Urothelium cell line (cell line): ENCODE data around the gene GAREM2.
A peak's percentile ranks its signal among the peaks of the same experiment; 100 is the strongest.

Experiments used
- DNase-seq: peaks from one replicate; pipeline ENCODE4 v3.0.0; 2011; ENCODE audit warnings: low spot score, mixed read lengths
- FAIRE-seq: peaks from 2 replicates; lab custom pipeline; 2011; peaks lifted over from hg19 to GRCh38; lab: Jason Lieb, UNC

The GAREM2 gene

DNA sequence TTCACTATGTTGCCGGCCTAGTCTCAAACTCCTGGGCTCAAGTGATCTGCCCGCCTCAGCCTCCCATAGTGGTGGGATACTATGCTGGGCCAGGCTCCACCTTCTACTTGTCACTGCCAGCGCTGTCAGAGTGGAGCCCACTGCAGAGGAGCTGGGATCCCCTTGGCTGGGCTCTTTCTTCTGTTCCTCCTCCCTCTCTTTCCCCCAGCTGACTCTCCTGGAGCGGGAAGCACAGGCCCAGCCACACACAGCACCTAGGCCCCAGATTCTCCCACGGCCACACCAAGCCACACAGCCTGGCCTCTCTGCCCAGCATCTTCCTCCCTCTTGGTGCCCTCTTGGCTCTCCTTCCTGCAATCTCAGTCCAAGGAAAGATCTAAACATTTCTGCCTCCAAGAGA lies 3.7 kb upstream of the GAREM2 start:
- DNase-seq (no peak), FAIRE-seq (no peak)

DNA sequence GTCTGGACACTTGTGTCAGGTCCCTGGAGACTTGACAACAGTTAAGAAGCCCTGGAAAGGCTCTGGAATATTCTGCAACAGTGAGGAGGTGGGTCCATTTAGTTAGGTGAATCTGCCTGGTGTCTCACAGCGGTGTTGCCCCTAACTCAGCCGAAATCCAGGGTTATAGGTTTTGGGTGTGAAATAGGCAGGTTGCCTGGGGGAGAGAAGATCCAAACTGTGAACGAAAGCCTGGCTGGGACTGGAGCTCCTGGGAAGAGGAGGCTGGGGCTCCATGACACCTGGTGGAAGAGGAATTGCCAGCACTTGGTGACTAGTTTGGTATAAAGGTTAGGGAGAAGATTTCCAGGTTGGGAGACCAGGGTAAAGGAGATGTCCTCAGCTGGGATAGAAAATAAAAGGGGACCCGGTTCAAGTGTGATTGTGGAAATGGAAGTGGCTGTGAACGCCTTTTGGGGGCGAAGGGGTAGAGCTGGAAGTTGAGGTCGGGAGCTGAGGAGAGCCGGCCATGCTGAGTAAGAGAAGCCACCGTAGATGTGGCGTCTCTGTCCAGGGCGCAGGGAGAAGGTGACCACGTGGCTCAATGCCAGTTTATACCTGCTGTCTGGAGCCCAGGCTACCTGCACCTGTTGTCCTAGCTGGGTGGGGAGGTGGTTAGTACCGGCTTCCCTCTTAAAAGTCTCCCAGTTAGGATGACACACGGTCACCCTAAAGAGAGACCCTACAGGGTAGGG lies 3.0 kb upstream of the GAREM2 start:
- FAIRE-seq (no peak), DNase-seq (no peak)

DNA sequence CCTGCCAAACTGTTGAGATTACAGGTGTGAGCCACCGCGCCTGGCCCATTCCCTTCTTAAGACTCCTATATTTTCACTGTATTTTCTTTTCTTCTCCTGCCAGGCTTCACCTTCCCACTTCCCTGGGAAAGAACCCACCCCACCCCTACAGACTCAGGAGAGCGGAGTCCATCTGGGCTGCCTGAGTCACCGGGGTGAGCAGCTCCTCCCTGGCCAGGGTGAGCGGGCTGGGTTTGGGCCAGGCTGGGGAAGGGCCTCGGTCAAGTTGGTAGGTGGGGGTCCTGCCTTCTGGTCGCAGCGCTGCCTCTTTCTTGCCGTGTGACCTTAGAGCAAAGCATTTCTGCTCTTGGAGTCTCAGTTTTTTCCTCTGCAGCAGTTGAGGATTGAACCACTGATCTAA lies 2.1 kb upstream of the GAREM2 start:
- DNase-seq, result peak; percentile 11
- no peak for FAIRE-seq

DNA sequence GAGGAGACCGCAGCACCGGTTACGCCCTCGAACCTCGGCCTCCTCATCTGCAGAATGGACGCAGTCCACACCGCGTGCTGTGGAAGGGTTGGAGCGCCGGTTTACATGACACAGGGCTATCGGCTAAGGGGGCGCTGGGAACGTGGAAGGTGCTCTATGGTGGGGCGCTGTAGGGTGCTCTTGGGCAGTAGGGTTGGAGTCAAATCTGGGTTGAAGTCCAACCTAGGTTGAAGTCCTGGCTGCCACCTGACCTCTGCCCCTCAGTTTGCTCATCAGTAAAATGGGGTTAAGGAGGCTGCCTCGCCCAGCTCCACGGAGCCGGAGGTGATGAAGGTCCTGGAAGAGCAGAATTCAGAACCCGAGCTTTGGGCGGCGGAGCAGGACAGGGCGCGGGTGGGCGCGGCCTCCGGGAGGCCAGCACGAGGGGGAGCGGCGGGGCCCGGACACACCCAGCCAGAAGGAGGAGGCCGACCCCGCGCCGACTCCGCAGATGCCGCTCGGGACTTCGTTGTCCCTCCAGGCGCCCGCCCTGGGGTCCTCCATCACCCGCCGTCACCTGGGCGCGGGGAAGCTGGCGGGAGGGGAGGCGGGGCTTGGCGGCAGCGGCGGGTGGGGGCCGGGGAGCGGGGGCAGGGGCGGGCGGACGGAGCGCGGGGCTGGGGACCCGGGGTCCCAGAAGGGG lies 558 bp upstream of the GAREM2 start:
- DNase-seq (peak; percentile 66), FAIRE-seq (peak; percentile 30)

DNA sequence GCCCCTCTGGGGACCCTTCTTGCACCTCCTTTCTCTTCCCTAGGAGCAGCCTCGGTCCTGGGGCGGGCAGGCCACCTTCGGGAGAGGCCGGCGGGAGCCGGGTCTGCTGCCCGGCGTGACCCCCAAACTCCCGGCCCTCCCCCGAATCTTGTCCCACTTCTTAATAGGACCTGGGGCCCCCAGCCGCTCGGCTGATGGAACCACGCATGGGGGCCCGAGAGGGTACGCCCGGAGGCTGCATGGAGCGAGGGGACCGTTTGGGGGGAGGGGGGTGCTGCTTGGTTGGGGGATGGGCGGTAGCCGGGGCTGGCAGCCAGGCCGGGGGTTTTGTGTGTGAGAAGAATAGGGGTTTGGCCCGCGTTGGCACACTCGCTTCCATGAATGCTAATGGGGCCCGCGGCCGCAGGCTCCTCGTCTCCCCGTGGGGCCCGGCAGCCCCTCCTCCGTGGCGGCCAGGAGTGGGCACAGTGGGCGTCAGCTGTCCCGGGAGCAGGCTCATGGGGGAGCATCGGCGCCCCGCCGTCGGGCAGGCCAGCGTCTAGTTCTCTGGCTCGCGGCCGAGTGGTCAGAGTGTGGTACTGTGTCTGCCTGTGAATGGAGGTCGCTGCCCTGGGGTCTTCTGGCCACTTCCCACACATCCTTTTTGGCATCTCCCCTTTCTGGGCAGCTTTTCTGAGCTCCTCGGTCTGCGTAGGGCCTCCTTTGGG lies 1.0 kb downstream of the GAREM2 start:
- DNase-seq (no peak), FAIRE-seq (no peak)

DNA sequence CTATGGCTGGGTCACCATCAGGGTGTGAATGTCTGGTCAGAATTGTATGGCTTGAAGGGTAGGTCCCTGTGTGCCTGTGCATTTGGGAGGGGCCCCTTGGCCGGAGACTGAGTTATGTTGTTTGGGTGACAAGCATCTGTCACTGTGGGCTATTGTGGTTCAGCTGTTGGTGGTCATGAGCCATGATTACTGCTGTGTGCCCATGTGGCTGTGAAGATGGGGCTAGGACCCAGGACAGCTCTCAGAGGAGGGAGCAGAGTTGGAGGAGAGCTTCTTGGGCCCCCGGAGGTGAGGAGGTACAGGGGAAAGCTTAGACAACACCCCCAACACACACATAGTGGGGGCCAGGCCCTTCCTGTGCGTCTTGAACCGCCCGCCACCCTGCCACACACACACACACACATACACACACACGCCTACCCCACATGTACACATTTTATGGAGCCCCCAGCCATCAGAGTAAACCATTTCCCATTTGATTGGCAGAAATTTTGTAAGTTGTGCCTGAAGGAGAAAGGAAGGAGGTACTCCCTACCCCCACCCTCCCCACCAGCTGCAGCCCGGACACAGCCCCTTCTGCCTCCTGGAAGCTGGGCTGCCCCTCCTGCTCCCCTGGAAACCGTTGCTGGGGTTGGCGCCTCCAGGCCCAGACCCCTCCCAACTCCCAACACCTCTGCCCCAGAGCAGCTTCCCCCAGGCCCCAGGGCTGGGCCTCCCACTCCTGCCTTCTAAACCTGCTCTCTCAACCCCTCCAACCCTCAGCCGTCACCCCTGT lies 2.0 kb downstream of the GAREM2 start:
- DNase-seq (no peak), FAIRE-seq (no peak)

DNA sequence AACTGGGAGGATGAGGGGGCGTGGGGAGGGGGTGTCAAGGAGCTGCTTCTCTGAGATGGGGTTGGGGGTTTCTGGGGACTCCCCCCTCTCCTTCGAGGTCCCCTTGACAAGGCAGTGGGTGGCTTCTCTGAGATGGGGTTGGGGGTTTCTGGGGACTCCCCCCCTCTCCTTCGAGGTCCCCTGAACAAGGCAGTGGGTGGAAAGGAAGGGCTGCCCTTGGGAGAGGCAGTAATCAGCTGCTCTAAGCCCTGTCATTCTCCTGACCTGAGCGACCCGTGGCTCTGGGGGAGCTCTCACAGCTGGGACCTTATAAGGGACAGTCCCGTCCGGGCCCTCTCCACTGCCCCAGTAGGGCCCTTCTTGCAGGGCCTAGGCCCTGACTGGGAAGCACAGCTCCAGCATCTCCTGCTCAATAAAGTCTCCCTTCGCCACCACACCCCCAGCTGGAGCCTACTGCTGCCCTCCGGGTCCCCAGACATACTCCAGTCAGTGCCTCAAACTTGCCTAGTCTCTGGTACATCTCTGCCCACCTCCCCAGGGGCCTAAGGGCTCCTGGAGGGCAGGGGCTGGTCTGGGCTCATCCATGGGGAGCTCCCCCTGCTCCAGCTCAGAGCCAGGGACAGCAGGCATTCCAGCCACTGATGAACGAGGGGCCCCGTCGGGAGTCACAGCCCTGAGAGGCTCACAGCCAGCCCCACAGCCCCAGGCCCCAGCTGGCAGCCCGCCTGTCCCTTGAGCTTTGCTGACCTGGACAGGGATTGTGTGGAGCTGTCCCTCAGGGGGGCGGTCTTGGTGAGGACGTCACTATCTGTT lies 2.8 kb downstream of the GAREM2 start:
- FAIRE-seq (no peak), DNase-seq (no peak)

DNA sequence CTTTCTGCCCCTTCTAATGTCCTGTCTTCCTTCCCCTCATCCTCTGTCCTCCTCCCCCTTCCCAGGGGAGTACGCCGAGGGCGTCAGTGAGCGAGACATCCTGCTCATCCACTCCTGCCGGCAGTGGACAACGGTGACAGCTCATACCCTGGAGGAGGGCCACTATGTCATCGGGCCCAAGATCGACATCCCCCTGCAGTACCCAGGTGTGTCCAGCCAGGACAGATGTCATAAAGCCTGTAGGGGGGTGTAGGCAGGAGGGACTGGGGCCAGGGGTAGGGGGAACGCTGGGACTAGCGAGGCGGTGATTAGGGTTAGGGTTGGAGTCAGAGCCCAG lies 3.4 kb downstream of the GAREM2 start:
- DNase-seq, result no peak

DNA sequence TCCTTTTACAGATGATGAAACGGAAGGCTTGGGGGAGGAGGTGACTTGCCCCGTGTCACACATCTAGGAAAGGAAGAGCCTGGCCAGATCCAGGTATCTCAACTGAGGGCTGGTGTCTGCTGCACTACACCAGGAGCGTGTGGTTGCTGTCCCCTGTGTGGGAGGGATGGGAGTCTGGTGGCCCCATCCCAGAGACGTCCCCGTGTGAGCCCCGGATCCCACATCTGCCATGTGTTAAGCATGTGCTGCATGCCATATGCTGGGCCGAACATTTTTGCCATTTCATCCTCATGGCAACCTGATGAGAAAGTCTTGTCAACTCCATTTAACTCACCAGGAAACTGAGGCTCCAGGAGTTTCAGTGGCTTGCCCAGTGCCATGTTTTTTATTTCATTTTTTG lies 4.2 kb downstream of the GAREM2 start:
- no peak for FAIRE-seq

More for the DNA sequence above, 3.4 kb downstream of the GAREM2 start:
- peak; percentile 63 for FAIRE-seq

DNA sequence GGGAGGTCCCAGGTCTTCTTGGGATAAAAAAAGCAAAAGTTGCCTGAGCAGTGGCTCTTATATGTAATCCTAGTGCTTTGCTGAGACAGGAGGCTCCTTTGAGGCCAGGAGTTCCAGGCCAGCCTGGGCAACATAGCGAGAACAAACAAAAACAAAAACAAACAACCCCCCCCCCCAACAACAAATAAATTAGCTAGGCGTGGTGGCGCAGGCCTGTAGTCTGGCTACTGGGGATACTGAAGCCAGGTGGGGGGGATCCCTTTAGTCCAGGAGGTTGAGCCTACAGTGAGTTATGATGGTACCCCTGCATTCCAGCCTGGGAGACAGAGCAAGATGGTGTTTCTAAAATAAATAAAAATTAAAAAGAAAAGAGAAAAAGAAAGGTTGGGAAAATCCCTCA lies 5.4 kb downstream of the GAREM2 start:
- no peak for FAIRE-seq
- DNase-seq, result no peak

More for the DNA sequence above, 4.2 kb downstream of the GAREM2 start:
- no peak for DNase-seq

DNA sequence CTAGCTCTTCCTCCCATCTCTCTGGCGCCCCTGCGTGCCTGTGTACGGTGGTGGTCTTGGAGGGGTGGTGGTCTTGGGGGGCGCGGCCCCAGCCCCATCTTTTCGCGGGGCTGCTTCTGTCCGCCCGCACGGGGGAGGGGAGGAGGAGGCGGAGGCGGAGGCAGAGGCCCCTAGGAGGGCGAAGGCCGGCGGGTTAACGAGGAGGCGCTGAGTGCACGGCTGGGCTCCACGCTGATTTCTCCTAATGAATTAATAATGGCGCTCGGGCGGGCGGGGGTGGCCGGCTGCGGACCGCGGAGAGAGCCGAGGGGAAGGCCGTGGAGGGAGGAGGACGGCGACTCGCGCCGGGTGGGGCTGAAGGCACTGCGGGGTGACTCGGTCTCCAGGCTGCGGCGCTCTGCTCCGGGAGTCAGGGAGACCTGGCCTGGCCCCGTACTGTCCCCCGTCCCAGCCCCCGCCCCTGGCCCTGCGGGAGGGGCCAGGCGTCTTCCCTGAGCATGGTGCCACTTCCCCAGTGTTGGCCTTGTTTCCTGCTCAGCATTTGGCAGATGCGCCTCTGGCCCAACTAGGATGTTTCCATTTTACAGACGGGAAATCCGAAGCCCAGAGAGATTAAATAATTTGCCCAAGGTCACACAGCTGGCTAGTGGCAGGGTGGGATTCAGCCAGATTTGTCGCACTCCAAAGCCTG lies 6.0 kb downstream of the GAREM2 start:
- no peak for DNase-seq
- FAIRE-seq, result no peak

DNA sequence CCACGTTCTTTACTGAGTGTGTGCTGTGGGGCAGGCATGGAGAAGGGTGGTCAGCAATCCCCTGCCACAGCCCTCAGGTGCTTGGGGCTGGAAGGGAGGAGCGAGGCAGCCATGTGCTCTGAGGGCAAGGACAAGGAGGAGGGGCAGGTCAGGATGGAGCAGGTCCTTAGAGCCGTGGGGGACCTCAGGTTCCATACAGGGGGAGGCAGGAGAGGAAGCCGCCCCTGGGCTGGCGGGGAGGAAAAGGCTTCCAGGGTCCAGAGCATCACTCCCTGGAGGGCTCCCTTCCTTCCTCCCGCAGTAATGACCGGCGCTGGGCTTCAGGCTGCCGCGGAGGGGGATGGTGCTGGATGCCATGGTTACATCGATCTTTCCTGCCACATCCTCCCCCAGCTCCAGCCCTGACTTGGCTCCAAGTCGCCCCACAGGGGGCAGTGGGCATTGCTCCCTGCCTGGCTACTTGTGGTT lies 6.6 kb downstream of the GAREM2 start:
- FAIRE-seq (peak; percentile 48), DNase-seq (no peak)

DNA sequence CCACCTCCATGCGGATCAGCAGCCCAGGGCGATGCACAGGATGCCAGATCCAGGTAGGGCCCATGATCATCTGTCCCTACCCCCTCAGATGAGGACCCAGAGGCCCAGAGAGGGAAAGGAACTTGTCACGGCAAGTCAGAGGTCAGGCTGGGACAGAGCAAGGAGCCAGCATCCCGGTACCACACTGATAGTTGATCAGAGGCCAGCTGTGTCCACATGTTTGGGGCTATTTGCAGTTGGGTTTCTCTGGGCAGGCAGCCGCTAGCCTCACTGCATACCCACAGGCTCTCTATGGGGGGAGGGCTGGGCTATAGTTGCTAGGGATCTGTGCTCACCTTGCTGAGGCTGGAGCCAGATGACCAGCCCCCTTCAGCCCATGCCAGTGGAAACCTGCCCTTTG lies 9.6 kb downstream of the GAREM2 start:
- no peak for FAIRE-seq
- no peak for DNase-seq

DNA sequence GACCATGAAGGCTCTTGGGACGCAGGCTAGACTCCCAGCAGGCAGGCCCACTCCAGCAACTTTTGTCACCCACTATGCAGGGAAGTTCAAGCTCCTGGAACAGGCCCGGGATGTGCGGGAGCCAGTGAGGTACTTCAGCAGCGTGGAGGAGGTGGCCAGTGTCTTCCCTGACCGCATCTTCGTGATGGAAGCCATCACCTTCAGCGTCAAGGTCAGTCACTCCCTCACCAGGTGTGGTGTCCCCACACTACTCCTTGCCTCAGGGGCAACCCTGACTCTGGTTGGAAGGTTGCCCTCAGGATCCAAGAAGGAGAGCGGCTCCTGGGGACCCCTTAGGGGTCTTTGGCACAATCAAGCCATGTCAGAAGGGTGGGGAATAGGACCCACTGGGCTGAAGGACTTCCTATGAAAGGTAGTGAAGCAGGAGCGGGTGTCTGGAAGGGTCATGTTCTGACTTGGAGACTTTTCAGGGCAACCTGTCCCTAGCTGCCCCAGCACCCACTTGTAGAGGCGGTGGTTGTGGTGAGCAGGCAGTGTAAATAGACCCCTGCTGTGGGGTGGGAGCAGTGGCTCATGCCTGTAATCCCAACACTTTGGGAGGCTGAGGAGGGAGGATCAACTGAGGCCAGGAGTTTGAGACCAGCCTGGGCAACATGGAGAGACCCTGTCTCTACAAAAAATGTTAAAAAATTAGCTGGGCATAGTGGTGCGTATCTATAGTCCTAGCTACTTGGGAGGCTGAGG lies 10.2 kb downstream of the GAREM2 start:
- DNase-seq, result no peak
- no peak for FAIRE-seq

DNA sequence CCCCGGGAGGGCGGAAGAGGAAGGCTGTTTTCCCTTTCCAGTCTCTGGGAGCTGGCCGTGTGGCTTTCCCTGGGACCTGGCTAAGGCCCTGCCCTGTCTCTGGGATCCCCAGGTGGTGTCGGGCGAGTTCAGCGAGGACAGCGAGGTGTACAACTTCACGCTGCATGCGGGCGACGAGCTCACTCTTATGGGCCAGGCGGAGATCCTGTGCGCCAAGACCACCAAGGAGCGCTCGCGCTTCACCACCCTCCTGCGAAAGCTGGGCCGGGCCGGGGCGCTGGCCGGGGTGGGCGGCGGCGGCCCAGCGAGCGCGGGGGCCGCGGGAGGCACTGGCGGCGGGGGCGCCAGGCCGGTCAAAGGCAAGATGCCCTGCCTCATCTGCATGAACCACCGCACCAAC lies 11.2 kb downstream of the GAREM2 start:
- no peak for FAIRE-seq
- DNase-seq, result no peak

DNA sequence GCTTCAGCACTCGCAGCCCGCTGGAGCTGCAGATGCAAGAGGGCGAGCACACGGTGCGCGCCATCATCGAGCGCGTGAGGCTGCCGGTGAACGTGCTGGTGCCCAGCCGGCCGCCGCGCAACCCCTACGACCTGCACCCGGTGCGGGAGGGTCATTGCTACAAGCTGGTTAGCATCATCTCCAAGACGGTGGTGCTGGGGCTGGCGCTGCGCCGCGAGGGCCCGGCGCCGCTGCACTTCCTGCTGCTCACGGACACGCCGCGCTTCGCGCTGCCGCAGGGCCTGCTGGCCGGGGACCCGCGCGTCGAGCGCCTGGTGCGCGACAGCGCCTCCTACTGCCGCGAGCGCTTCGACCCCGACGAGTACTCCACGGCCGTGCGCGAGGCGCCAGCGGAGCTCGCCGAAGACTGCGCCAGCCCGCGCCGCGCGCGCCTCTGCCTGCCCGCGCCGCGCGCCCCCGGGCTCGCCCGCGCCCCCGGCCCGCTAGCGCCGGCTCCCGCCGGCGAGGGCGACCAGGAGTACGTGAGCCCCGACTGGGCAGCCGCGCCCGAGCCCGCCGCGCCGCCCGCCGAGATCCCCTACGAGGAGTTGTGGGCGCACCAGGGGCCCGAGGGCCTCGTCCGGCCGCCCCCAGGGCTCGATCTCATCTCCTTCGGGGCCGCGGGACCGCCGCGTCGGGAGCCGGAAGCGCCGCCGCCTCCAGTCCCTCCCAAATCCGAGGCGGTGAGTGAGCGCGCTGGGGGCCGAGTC lies 11.8 kb downstream of the GAREM2 start:
- no peak for DNase-seq

DNA sequence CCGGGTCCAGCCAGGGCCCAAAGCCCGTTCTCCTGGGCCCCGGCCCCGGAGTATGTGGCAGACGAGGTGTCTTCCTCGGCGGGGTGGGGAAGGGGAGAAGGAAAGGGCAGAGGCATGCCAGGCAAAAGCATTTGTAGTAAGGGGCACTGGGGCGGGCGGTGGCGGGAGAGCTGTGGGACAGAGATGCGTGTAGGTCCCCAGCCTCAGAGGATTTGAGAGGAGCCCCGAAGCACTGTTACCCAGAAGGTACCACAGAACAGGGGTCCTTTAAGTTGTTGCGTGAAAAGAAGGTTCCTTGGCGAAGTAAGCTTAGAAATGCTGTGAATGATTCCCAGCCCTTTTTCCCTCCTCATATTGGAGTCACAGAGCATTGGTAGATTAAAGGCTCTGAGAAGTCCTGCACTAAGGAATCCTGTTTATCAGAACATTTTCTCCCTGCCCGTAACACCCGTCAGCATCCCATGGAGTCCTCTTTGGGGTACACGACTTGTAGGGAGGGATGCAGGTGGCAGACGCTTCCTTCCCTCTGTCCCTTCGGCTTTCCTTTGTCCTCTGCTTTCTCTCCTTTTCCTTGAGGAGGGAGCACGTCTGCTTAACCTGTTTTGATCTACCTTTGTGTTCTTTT lies 12.5 kb downstream of the GAREM2 start:
- DNase-seq (no peak), FAIRE-seq (no peak)

More for the DNA sequence above, 11.8 kb downstream of the GAREM2 start:
- no peak for FAIRE-seq
